Measurements from ENCODE around the gene TUBB3.
"Not testable (repeated sequence)": the region's sequence is repeated elsewhere in the genome, so short reads cannot be mapped to it uniquely, and the experiment has no call there.

DNA sequence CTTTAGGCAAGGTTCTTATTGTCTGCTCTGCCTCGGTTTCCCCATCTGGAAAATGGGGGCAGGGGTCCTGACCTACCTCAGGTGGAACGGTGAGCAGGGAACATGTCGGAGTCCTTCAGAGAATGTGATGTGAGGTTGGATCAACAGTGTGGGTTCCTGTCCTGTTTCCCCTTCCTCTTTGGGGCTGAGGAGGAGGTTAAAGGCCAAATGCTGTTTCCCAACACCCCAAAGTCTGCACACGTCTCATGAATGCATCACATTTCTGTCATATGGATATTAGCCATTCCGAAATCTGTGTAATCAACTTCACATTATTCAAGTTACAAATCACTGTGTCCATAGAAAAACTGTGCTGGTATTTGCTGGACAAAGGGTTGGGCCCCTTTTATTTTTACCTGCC, 44.3 kb downstream of the TUBB3 start:
- not testable (repeated sequence) for TF ChIP-seq CBFB (CRISPR knock-in tag; IDR thresholded peaks at IDR 0.05); GTF2E2 (tag; IDR thresholded peaks at IDR 0.05); MEF2D (tag; conservative IDR thresholded peaks at IDR 0.05; ENCODE audit: low read depth); HDGF (IDR thresholded peaks at IDR 0.05)
- TF ChIP-seq, protein P1, sequence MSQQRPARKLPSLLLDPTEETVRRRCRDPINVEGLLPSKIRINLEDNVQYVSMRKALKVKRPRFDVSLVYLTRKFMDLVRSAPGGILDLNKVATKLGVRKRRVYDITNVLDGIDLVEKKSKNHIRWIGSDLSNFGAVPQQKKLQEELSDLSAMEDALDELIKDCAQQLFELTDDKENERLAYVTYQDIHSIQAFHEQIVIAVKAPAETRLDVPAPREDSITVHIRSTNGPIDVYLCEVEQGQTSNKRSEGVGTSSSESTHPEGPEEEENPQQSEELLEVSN (IDR thresholded peaks at IDR 0.05; ENCODE audit: borderline replicate concordance in 1 of 2, extremely low read depth in 1 of 2, insufficient read depth in 1 of 2, insufficient read length in 1 of 2, low read depth in 1 of 2, low read length in 1 of 2, poor library complexity in 1 of 2, severe bottlenecking in 1 of 2): not testable (repeated sequence)
- TF ChIP-seq, protein P2, sequence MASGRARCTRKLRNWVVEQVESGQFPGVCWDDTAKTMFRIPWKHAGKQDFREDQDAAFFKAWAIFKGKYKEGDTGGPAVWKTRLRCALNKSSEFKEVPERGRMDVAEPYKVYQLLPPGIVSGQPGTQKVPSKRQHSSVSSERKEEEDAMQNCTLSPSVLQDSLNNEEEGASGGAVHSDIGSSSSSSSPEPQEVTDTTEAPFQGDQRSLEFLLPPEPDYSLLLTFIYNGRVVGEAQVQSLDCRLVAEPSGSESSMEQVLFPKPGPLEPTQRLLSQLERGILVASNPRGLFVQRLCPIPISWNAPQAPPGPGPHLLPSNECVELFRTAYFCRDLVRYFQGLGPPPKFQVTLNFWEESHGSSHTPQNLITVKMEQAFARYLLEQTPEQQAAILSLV (tag; IDR thresholded peaks at IDR 0.05): not testable (repeated sequence)

Measured in K562 (cell line).